Ecto neural progenitor cell (in vitro differentiated cells): Measurements from ENCODE around the gene MAPK7.

Experiments
- DNase-seq: peaks from one replicate; pipeline ENCODE4 v3.0.0-alpha.2; 2018; ENCODE audit warnings: low spot score

Gene MAPK7

GRCh38 chr17:19399750-19400450, 21.6 kb downstream of the MAPK7 start:
- no peak for DNase-seq

- no peak for DNase-seq
These were observed 23.2 kb downstream of the MAPK7 start for GRCh38 chr17:19401321-19402010.

- DNase-seq, result no peak
These were observed 23.9 kb downstream of the MAPK7 start for GRCh38 chr17:19402171-19402570.

GRCh38 chr17:19403021-19403420, 24.7 kb downstream of the MAPK7 start:
- no peak for DNase-seq

- DNase-seq, result no peak
These were observed 26.0 kb downstream of the MAPK7 start for GRCh38 chr17:19404264-19404663.

- DNase-seq, result no peak
These were observed 26.8 kb downstream of the MAPK7 start for GRCh38 chr17:19405114-19405513.

GRCh38 chr17:19407601-19408345, 29.5 kb downstream of the MAPK7 start:
- DNase-seq, result no peak

GRCh38 chr17:19408346-19408710, 30.0 kb downstream of the MAPK7 start:
- no peak for DNase-seq

GRCh38 chr17:19409066-19409465, 30.8 kb downstream of the MAPK7 start:
- DNase-seq, result no peak

GRCh38 chr17:19409509-19409908, 31.2 kb downstream of the MAPK7 start:
- DNase-seq, result no peak

- no peak for DNase-seq
These were observed 31.8 kb downstream of the MAPK7 start for GRCh38 chr17:19410091-19410490.

- peak; percentile 58 for DNase-seq
These were observed 32.8 kb downstream of the MAPK7 start, which contains the start of gene RNF112 for GRCh38 chr17:19410875-19411620. Gene RNF112 (plus strand): TSS chr17:19411232. CDS start chr17:19411409, 177 bp downstream.

- DNase-seq, result no peak
These were observed 33.3 kb downstream of the MAPK7 start for GRCh38 chr17:19411631-19412030.

GRCh38 chr17:19412510-19412909, 34.2 kb downstream of the MAPK7 start:
- no peak for DNase-seq

GRCh38 chr17:19412984-19413383, 34.7 kb downstream of the MAPK7 start:
- no peak for DNase-seq

GRCh38 chr17:19413761-19414160, 35.5 kb downstream of the MAPK7 start:
- no peak for DNase-seq

GRCh38 chr17:19414396-19415280, 36.3 kb downstream of the MAPK7 start:
- no peak for DNase-seq

GRCh38 chr17:19415311-19415710, 37.0 kb downstream of the MAPK7 start:
- DNase-seq, result no peak

GRCh38 chr17:19415806-19416775, 37.8 kb downstream of the MAPK7 start:
- no peak for DNase-seq

- no peak for DNase-seq
These were observed 39.3 kb downstream of the MAPK7 start for GRCh38 chr17:19417611-19418010.
